ENCODE measurements around the gene EPS8.
"Not testable (repeated sequence)": the region's sequence is repeated elsewhere in the genome, so short reads cannot be mapped to it uniquely, and the experiment has no call there.

EPS8 gene

GRCh38 chr12:15752785-15753184 lies 36.4 kb downstream of the EPS8 start:
- no peak for DNase-seq

GRCh38 chr12:15751741-15752140 lies 37.4 kb downstream of the EPS8 start:
- no peak for DNase-seq

GRCh38 chr12:15749937-15750336 lies 39.3 kb downstream of the EPS8 start:
- no peak for DNase-seq

- not testable (repeated sequence) for DNase-seq
These were observed 47.3 kb downstream of the EPS8 start for GRCh38 chr12:15741870-15742269.

GRCh38 chr12:15741082-15741481 lies 48.1 kb downstream of the EPS8 start:
- DNase-seq, result no peak

GRCh38 chr12:15740389-15740788 lies 48.8 kb downstream of the EPS8 start:
- DNase-seq, result not testable (repeated sequence)

- no peak for DNase-seq
These were observed 50.7 kb downstream of the EPS8 start for GRCh38 chr12:15738438-15739015.

- DNase-seq, result no peak
These were observed 53.2 kb downstream of the EPS8 start for GRCh38 chr12:15735837-15736615.

GRCh38 chr12:15733136-15733535 lies 56.1 kb downstream of the EPS8 start:
- no peak for DNase-seq

GRCh38 chr12:15732341-15733061 lies 56.7 kb downstream of the EPS8 start:
- DNase-seq, result no peak

GRCh38 chr12:15731940-15732339 lies 57.2 kb downstream of the EPS8 start:
- no peak for DNase-seq

- DNase-seq, result no peak
These were observed 60.1 kb downstream of the EPS8 start for GRCh38 chr12:15729097-15729496.

- DNase-seq, result no peak
These were observed 61.0 kb downstream of the EPS8 start for GRCh38 chr12:15728118-15728598.

GRCh38 chr12:15726878-15727150 lies 62.4 kb downstream of the EPS8 start:
- no peak for DNase-seq

- no peak for DNase-seq
These were observed 62.9 kb downstream of the EPS8 start for GRCh38 chr12:15726027-15726877.

GRCh38 chr12:15722951-15723350 lies 66.2 kb downstream of the EPS8 start:
- DNase-seq, result no peak

- DNase-seq, result no peak
These were observed 67.7 kb downstream of the EPS8 start for GRCh38 chr12:15721316-15722115.

- no peak for DNase-seq
These were observed 68.9 kb downstream of the EPS8 start for GRCh38 chr12:15720295-15720694.

GRCh38 chr12:15719230-15719629 lies 70.0 kb downstream of the EPS8 start:
- no peak for DNase-seq

GRCh38 chr12:15717940-15718567 lies 71.1 kb downstream of the EPS8 start:
- DNase-seq, result no peak

- DNase-seq, result no peak
These were observed 72.6 kb downstream of the EPS8 start for GRCh38 chr12:15716581-15716980.

- DNase-seq, result no peak
These were observed 74.9 kb downstream of the EPS8 start for GRCh38 chr12:15714256-15714655.
